SIG-M5 treated with dmso at 0.1 percent for 504 hours (cell line): ENCODE results near the gene FERMT2.

ENCODE experiments used
- DNase-seq: peaks from one replicate; lab custom pipeline; 2025; ENCODE audit not compliant: unreplicated experiment; lab: John Stamatoyannopoulos, UW

Gene FERMT2

GRCh38 chr14:52902971-52903619 lies 47.8 kb downstream of the FERMT2 start:
- no peak for DNase-seq

DNA sequence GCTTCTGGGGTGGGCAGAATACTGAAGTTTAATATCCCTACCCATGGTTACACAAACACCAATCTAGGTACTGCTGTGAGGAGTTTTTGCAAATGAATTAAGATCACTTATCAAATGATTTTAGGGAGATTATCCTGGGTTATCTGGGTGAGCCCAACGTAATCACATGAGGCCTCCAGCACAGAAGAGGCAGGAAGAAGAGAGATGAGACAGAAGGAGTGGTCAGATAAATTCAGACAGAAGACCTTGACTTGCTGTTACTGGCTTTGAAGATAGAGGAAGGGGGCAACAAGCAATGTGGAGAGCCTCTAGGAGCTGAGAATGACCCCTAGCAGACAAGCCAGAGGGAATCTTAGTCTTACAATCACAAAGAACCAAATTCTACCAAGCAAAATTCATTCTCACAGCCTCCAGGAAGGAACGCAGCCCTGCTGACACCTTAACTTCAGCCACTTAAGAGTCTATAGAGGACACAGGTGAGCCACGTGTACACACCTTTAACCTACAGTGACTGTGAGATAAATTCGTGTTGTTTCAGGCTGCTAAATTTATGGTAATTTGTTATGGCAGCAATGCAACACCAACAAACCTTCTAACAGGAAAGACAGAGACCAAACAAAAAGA lies 49.4 kb downstream of the FERMT2 start:
- DNase-seq: no peak

DNA sequence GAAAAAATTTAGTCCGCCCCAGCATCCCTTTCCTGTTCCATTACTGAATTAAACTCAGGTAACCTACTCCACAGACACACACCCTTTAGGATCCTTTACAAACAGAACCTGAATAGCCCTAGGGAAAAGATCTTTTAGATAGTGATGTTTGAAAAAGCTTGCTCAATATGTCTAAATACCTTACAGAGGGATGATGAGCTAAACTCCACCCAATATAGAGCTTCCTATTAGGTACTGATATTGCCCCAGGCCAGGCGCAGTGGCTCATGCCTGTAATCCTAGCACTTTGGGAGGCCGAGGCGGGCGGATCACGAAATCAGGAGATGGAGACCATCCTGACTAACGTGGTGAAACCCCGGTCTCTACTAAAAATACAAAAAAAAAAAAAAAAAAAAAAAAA lies 50.1 kb downstream of the FERMT2 start:
- peak; percentile 56 for DNase-seq

DNA sequence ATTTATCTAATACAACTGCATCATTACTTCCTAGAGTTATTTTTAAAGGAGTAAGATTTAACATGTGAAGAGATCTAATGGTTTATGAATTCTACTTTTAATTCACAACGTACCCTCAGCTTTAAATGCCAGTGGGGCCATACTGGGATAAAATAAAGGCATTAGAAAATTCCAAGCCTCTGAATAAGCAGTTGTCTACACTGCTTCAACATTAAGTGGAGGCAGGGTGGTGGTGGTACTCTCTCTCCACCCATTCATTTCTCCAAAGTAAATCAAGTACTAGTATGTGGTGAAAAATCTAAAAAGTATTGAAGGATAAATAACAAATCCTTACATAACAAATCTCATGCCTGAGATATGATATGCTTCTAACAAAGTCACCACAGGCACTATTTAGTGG lies 52.4 kb downstream of the FERMT2 start:
- DNase-seq: no peak

- no peak for DNase-seq
These were observed 55.9 kb downstream of the FERMT2 start for GRCh38 chr14:52895000-52895399.

GRCh38 chr14:52891800-52892199 lies 59.0 kb downstream of the FERMT2 start:
- DNase-seq: no peak

DNA sequence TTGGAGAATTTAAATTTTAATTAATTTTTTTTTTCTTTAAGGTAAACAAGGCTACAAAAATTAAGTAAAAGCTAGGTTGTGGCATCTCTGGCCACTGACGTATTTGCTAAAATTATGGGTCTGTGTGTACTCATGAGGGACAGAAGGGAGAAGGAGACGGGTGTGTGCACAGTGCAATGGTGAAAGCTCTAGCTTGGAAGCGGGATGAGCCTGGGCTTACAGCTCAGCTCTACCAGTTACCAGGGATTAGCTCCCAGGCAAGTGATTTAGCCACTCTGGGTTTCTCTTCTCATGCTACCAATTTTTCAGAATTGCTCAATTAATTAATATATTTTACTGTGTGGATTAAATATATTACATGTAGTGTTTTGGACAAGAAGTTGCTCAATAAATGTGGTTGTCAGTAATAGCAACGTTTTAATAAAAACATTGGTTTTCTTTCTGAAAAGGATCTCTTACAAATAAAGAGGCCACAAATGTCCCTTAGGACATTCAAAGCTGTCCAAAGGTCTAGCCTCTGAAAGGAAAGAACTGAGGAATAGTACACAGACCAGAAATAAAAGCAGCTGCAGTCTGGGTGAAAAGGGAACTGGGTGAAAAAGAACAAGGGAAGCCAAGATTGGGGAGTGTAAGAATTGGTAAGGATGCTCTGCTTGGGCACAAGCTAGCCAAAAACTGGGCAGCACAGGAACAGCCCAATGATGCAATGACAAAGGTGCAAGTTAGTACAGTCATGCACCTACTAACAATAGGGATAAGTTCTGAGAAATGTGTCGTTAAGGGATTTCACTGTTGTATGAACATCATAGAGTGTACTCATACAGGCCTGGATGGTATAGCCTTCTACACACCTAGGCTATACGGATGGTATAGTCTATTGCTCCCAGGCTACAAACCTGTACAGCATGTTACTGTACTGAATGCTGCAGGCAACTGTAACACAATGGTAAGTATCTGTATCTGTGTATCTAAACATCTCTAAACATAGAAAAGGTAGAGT lies 61.7 kb downstream of the FERMT2 start:
- no peak for DNase-seq

DNA sequence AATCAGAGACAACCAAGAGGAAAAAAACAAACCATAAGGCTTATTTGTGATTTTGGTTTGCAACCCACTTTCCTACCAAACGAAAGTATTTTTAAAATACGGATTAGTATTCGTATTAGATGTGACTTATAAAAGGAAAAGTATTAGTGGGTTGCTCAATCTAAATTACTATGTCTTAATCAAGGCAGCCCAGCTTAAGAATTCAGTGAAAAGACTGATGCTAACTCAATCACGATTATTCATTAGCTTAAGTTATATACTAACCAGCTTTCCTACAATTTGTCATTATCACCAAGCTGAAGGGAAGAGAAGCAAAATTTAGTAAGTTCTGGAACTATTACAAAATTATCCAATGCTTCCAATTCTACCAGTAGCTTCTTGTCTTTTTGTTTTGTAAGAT lies 62.7 kb downstream of the FERMT2 start:
- DNase-seq: no peak

DNA sequence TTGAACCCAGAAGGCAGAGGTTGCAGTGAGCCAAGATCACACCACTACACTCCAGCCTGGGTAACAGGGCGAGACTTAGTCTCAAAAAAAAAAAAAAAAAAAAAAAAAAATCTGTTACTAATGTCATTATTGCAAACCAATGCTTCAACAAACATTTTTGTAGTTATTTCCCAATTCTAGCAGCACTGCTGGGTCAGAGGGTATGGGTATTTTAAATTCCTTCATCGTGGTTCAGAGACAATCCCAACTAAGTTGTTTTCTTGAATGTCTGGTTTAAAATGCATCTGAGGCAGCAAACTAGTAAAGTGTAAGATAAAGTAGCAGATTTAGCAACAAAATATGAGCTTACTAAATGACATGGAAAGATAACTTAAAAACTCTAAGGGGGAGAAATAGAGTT lies 65.6 kb downstream of the FERMT2 start:
- no peak for DNase-seq

DNA sequence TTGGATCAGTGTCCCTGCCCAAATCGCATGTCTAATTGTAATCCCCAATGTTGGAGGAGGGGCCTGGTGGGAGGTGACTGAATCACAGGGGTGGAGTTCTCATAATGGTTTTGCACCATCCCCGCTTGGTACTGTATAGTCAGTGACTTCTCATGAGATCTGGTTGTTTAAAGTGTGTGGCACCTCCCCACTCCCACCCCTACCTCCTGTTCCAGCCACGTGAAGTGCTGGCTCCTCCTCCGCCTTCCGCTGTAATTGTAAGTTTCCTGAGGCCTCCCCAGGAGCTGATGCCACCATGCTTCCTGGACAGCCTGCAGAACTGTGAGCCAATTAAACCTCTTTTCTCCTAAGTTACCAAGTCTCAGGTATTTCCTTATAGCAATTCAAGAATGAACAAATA lies 67.2 kb downstream of the FERMT2 start:
- DNase-seq: no peak

- no peak for DNase-seq
These were observed 68.0 kb downstream of the FERMT2 start for GRCh38 chr14:52882824-52883223.

GRCh38 chr14:52879958-52880357 lies 70.9 kb downstream of the FERMT2 start:
- no peak for DNase-seq

GRCh38 chr14:52878946-52879345 lies 71.9 kb downstream of the FERMT2 start:
- no peak for DNase-seq

DNA sequence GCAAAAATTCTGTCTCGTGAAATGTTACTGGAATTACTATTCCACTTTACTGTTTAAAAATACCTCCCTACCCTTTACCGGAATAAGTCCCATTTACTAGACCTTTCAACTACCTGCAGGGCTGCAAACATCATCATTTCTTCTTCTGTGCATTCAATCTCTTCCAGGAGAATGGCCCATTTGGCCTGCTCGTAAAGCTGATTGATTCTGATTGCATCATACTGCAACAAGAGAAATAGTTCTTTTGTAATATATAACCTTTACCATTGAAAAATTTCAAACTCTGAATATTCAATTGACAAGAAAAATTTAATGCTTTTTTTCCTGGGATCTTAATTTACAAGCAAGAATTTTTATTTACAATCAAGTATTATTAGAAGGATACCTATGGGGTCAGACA lies 72.4 kb downstream of the FERMT2 start:
- no peak for DNase-seq

- no peak for DNase-seq
These were observed 73.2 kb downstream of the FERMT2 start for GRCh38 chr14:52877628-52878027.

DNA sequence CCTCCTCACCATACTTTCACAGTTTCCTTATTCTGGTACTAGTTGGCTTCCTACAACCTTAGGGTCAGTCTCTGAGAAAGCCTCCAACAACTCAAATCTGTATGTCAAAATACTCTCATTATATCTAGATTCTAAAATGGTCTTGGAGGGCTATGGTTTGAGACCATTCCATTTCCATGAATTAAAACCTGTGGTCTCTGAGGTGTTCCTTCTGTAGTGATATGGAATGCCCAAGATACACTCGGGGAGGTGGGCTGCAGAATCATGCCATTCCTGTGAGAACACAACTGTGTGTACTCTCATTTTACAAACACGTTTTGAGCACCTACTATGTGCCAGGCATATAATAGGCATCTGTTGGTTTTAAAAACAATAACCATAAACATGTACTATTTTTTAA lies 74.0 kb downstream of the FERMT2 start:
- no peak for DNase-seq

- DNase-seq: no peak
These were observed 74.5 kb downstream of the FERMT2 start for GRCh38 chr14:52876311-52876710.

DNA sequence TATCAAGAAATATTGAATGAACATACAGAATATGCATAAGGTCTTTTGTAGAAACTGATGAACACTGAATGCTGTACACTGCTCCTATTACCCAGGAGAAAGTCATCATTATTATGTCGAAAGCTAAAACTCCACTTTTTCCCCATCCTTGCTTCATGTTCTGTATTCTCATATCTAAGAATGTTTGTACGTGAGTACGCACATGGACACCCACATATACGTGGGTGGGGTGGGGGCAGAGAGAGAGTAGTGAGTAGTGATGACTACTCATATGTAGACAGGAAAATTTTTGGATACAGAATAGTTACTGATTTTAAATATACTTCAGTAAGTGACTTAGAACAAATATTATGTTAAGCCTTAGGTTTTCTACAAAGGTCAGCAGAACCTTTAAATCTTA lies 75.1 kb downstream of the FERMT2 start:
- DNase-seq: no peak

GRCh38 chr14:52874389-52874788 lies 76.5 kb downstream of the FERMT2 start:
- no peak for DNase-seq

DNA sequence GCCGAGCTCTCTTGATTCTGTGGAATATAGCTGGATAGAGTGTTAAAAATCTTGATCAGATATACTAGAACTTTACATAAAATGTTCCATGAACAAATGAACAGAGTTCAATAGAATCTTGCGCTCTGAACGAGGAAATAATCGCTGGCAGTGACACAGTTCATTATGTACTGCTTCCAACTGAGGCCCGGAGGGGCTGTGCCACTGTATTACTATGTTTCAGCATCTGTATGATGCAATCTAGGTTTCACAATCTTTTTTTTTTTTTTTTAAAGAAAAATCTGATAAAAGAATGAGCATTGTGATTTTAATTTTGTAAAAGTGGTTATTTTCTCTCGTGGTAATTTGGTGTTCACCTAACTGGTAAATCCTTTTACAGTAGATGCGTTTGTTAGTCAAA lies 77.2 kb downstream of the FERMT2 start:
- peak; percentile 4 for DNase-seq

- no peak for DNase-seq
These were observed 77.8 kb downstream of the FERMT2 start for GRCh38 chr14:52873065-52873464.

DNA sequence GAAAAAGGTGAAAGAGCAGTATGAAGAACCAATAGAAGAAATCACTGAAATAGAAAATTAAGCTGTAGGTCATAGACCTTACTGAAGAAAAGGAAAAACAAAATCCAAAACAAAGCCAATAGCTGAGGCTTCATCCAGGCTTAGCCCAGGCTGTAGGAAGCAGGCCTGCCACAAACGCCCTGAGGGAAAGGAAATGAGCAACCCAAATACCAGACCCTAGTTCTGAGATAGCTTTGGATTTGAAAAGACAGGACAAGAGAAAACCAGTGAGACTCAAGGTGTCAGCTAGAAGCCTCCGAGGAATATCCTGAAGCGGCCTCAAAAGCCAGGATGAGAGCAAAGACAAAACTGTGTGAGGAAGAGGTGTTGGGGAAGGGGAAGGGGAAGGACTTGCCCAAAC lies 79.2 kb downstream of the FERMT2 start:
- DNase-seq: no peak
